ENCODE data around the gene ACTA2.

The ACTA2 gene

GRCh38 chr10:88913788-88914187, 38.8 kb downstream of the ACTA2 start:
- no peaks in the 10 kb centered on the region for H3K9me3 ChIP-seq (ENCODE audit: control insufficient read depth, low read length)
- WGBS, 2 experiments: 93 to 96% methylated on average over 4 to 5 of the region's 5 CpGs
- H3K36me3 ChIP-seq (ENCODE audit: control insufficient read depth, insufficient read depth, low read length): no peaks in the 10 kb centered on the region
- no peak overlapping the region for H3K27ac ChIP-seq (ENCODE audit: insufficient read depth, low read depth, low read length, poor library complexity, severe bottlenecking)
- H3K4me1 ChIP-seq (ENCODE audit: control insufficient read depth, insufficient read depth, low read length): no peaks in the 10 kb centered on the region
- no peak overlapping the region for H3K4me3 ChIP-seq (ENCODE audit: insufficient read depth, low read depth, low read length)
- H3K27me3 ChIP-seq (ENCODE audit: control insufficient read depth, insufficient read depth, low read length, poor library complexity, severe bottlenecking): no peaks in the 10 kb centered on the region

- 91% methylated on average over 8 to 9 of the region's 9 CpGs for WGBS, 2 experiments
- H3K27me3 ChIP-seq (ENCODE audit: control insufficient read depth, insufficient read depth, low read length, poor library complexity, severe bottlenecking): no peaks in the 10 kb centered on the region
Observed at GRCh38 chr10:88913127-88913526, 39.4 kb downstream of the ACTA2 start.

GRCh38 chr10:88911851-88912250, 40.7 kb downstream of the ACTA2 start:
- no peaks in the 10 kb centered on the region for H3K9me3 ChIP-seq (ENCODE audit: control insufficient read depth, low read length)
- H3K4me3 ChIP-seq (ENCODE audit: insufficient read depth, low read depth, low read length): no peak overlapping the region
- no peaks in the 10 kb centered on the region for H3K36me3 ChIP-seq (ENCODE audit: control insufficient read depth, insufficient read depth, low read length)
- H3K27me3 ChIP-seq (ENCODE audit: control insufficient read depth, insufficient read depth, low read length, poor library complexity, severe bottlenecking): no peaks in the 10 kb centered on the region
- H3K27ac ChIP-seq (ENCODE audit: insufficient read depth, low read depth, low read length, poor library complexity, severe bottlenecking): no peak overlapping the region
- WGBS, 2 experiments: 94 to 95% methylated on average over 3 of the region's 3 CpGs
- H3K4me1 ChIP-seq (ENCODE audit: control insufficient read depth, insufficient read depth, low read length): no peaks in the 10 kb centered on the region

More at GRCh38 chr10:88913127-88913526, 39.4 kb downstream of the ACTA2 start:
- H3K4me1 ChIP-seq (ENCODE audit: control insufficient read depth, insufficient read depth, low read length): no peaks in the 10 kb centered on the region
- no peak overlapping the region for H3K4me3 ChIP-seq (ENCODE audit: insufficient read depth, low read depth, low read length)
- no peaks in the 10 kb centered on the region for H3K36me3 ChIP-seq (ENCODE audit: control insufficient read depth, insufficient read depth, low read length)
- H3K27ac ChIP-seq (ENCODE audit: insufficient read depth, low read depth, low read length, poor library complexity, severe bottlenecking): no peak overlapping the region
- no peaks in the 10 kb centered on the region for H3K9me3 ChIP-seq (ENCODE audit: control insufficient read depth, low read length)

- WGBS, 2 experiments: 96% methylated on average over 1 of the region's 1 CpG
- Histone ChIP-seq H3K27ac (ENCODE audit: insufficient read depth, low read depth, low read length, poor library complexity, severe bottlenecking) (no peak overlapping the region), H3K4me3 (ENCODE audit: insufficient read depth, low read depth, low read length) (no peak overlapping the region)
Observed at GRCh38 chr10:88911116-88911515, 41.5 kb downstream of the ACTA2 start.

GRCh38 chr10:88908194-88908593, 44.4 kb downstream of the ACTA2 start:
- H3K27ac ChIP-seq (ENCODE audit: insufficient read depth, low read depth, low read length, poor library complexity, severe bottlenecking): no peak overlapping the region
- H3K36me3 ChIP-seq (ENCODE audit: control insufficient read depth, insufficient read depth, low read length): no peaks in the 10 kb centered on the region
- H3K4me1 ChIP-seq (ENCODE audit: control insufficient read depth, insufficient read depth, low read length): no peaks in the 10 kb centered on the region
- no peaks in the 10 kb centered on the region for H3K9me3 ChIP-seq (ENCODE audit: control insufficient read depth, low read length)
- H3K27me3 ChIP-seq (ENCODE audit: control insufficient read depth, insufficient read depth, low read length, poor library complexity, severe bottlenecking): no peaks in the 10 kb centered on the region
- H3K4me3 ChIP-seq (ENCODE audit: insufficient read depth, low read depth, low read length): no peak overlapping the region
- WGBS, 2 experiments: 95 to 98% methylated on average over 4 of the region's 4 CpGs

More at GRCh38 chr10:88911116-88911515, 41.5 kb downstream of the ACTA2 start:
- Histone ChIP-seq H3K4me1 (ENCODE audit: control insufficient read depth, insufficient read depth, low read length) (no peaks in the 10 kb centered on the region), H3K9me3 (ENCODE audit: control insufficient read depth, low read length) (no peaks in the 10 kb centered on the region), H3K27me3 (ENCODE audit: control insufficient read depth, insufficient read depth, low read length, poor library complexity, severe bottlenecking) (no peaks in the 10 kb centered on the region), H3K36me3 (ENCODE audit: control insufficient read depth, insufficient read depth, low read length) (no peaks in the 10 kb centered on the region)

- WGBS, 2 experiments: 100% methylated on average over 1 of the region's 1 CpG
Observed at GRCh38 chr10:88906921-88907320, 45.7 kb downstream of the ACTA2 start.

GRCh38 chr10:88903715-88904114, 48.9 kb downstream of the ACTA2 start:
- no peaks in the 10 kb centered on the region for H3K36me3 ChIP-seq (ENCODE audit: control insufficient read depth, insufficient read depth, low read length)
- H3K27ac ChIP-seq (ENCODE audit: insufficient read depth, low read depth, low read length, poor library complexity, severe bottlenecking): no peak overlapping the region
- H3K9me3 ChIP-seq (ENCODE audit: control insufficient read depth, low read length): no peaks in the 10 kb centered on the region
- H3K4me1 ChIP-seq (ENCODE audit: control insufficient read depth, insufficient read depth, low read length): no peaks in the 10 kb centered on the region
- no peak overlapping the region for H3K4me3 ChIP-seq (ENCODE audit: insufficient read depth, low read depth, low read length)
- 85 to 96% methylated on average over 3 of the region's 3 CpGs for WGBS, 2 experiments
- H3K27me3 ChIP-seq (ENCODE audit: control insufficient read depth, insufficient read depth, low read length, poor library complexity, severe bottlenecking): no peaks in the 10 kb centered on the region

More at GRCh38 chr10:88906921-88907320, 45.7 kb downstream of the ACTA2 start:
- Histone ChIP-seq H3K4me1 (ENCODE audit: control insufficient read depth, insufficient read depth, low read length) (no peaks in the 10 kb centered on the region), H3K27me3 (ENCODE audit: control insufficient read depth, insufficient read depth, low read length, poor library complexity, severe bottlenecking) (no peaks in the 10 kb centered on the region), H3K9me3 (ENCODE audit: control insufficient read depth, low read length) (no peaks in the 10 kb centered on the region), H3K4me3 (ENCODE audit: insufficient read depth, low read depth, low read length) (no peak overlapping the region), H3K27ac (ENCODE audit: insufficient read depth, low read depth, low read length, poor library complexity, severe bottlenecking) (no peak overlapping the region), H3K36me3 (ENCODE audit: control insufficient read depth, insufficient read depth, low read length) (no peaks in the 10 kb centered on the region)

- H3K4me3 ChIP-seq (ENCODE audit: insufficient read depth, low read depth, low read length): no peak overlapping the region
- no peaks in the 10 kb centered on the region for H3K4me1 ChIP-seq (ENCODE audit: control insufficient read depth, insufficient read depth, low read length)
- H3K27ac ChIP-seq (ENCODE audit: insufficient read depth, low read depth, low read length, poor library complexity, severe bottlenecking): no peak overlapping the region
- WGBS, 2 experiments: 87 to 90% methylated on average over 11 of the region's 11 CpGs
- H3K9me3 ChIP-seq (ENCODE audit: control insufficient read depth, low read length): no peaks in the 10 kb centered on the region
- H3K36me3 ChIP-seq (ENCODE audit: control insufficient read depth, insufficient read depth, low read length): no peaks in the 10 kb centered on the region
- no peaks in the 10 kb centered on the region for H3K27me3 ChIP-seq (ENCODE audit: control insufficient read depth, insufficient read depth, low read length, poor library complexity, severe bottlenecking)
Observed at GRCh38 chr10:88901984-88902789, 50.4 kb downstream of the ACTA2 start.

GRCh38 chr10:88901206-88901983, 51.2 kb downstream of the ACTA2 start:
- WGBS, 2 experiments: 96 to 100% methylated on average over 1 of the region's 1 CpG

GRCh38 chr10:88899886-88900285, 52.7 kb downstream of the ACTA2 start:
- Histone ChIP-seq H3K27ac (ENCODE audit: insufficient read depth, low read depth, low read length, poor library complexity, severe bottlenecking) (no peak overlapping the region), H3K36me3 (ENCODE audit: control insufficient read depth, insufficient read depth, low read length) (no peaks in the 10 kb centered on the region), H3K27me3 (ENCODE audit: control insufficient read depth, insufficient read depth, low read length, poor library complexity, severe bottlenecking) (no peaks in the 10 kb centered on the region), H3K4me3 (ENCODE audit: insufficient read depth, low read depth, low read length) (no peak overlapping the region), H3K4me1 (ENCODE audit: control insufficient read depth, insufficient read depth, low read length) (peaks cover 6% of the 10 kb centered on the region), H3K9me3 (ENCODE audit: control insufficient read depth, low read length) (no peaks in the 10 kb centered on the region)
- WGBS, 2 experiments: 92% methylated on average over 2 of the region's 2 CpGs

More at GRCh38 chr10:88901206-88901983, 51.2 kb downstream of the ACTA2 start:
- no peaks in the 10 kb centered on the region for H3K27me3 ChIP-seq (ENCODE audit: control insufficient read depth, insufficient read depth, low read length, poor library complexity, severe bottlenecking)
- peaks cover 5% of the 10 kb centered on the region for H3K4me1 ChIP-seq (ENCODE audit: control insufficient read depth, insufficient read depth, low read length)
- H3K9me3 ChIP-seq (ENCODE audit: control insufficient read depth, low read length): no peaks in the 10 kb centered on the region
- H3K36me3 ChIP-seq (ENCODE audit: control insufficient read depth, insufficient read depth, low read length): no peaks in the 10 kb centered on the region
- no peak overlapping the region for H3K27ac ChIP-seq (ENCODE audit: insufficient read depth, low read depth, low read length, poor library complexity, severe bottlenecking)
- H3K4me3 ChIP-seq (ENCODE audit: insufficient read depth, low read depth, low read length): no peak overlapping the region
